CD4-positive, CD25-positive, alpha-beta regulatory T cell (primary cell): ENCODE data around the gene CTTN. TPM values are rescaled to one million over a fixed set of nuclear protein-coding genes. Genes with fewer than 3 reads are reported as not detected.
A peak's percentile ranks its signal among the peaks of the same experiment; 100 is the strongest.

ENCODE experiments used
- ATAC-seq, 2 donors: fragments of 150-1000 bp; cut with Tn5 transposase; one replicate each; pipeline ENCODE4 v1.10.0; 2021; ENCODE audit warnings: low read depth in 2 of 2, moderate number of reproducible peaks in 2 of 2, moderate library complexity in 1 of 2
- DNase-seq, 3 donors: peaks; one replicate each; pipeline versions ENCODE4 v3.0.0 to v3.0.0-alpha.2; 2012 to 2022; ENCODE audit warnings: mixed read lengths in 1 of 3
- H3K27ac ChIP-seq: one replicate; pipeline ENCODE4 v1.7.0; 2013; ENCODE audit warnings: mild to moderate bottlenecking, low read length; ENCODE audit not compliant: insufficient read depth, poor library complexity, severe bottlenecking
- H3K27me3 ChIP-seq: one replicate; pipeline ENCODE4 v1.7.0; 2013; ENCODE audit warnings: low read length; ENCODE audit not compliant: control insufficient read depth, insufficient read depth
- H3K36me3 ChIP-seq: one replicate; pipeline ENCODE4 v1.7.0; 2013; ENCODE audit warnings: mild to moderate bottlenecking, low read length, moderate library complexity; ENCODE audit not compliant: control insufficient read depth, insufficient read depth
- H3K4me1 ChIP-seq: 2 replicates; pipeline ENCODE4 v1.7.0; 2013; ENCODE audit warnings: mild to moderate bottlenecking, low read length; ENCODE audit not compliant: insufficient read depth, control insufficient read depth, poor library complexity, severe bottlenecking
- H3K4me3 ChIP-seq: one replicate; pipeline ENCODE4 v1.7.0; 2013; ENCODE audit warnings: low read depth, mild to moderate bottlenecking, low read length, moderate library complexity
- H3K9me3 ChIP-seq, 2 experiments: 1 replicate in 1 of 2; 2 replicates in 1 of 2; pipeline ENCODE4 v1.7.0; 2013; ENCODE audit warnings: low read length in 2 of 2, mild to moderate bottlenecking in 1 of 2, moderate library complexity in 1 of 2; ENCODE audit not compliant: control insufficient read depth in 2 of 2
- H3K27ac Mint-ChIP-seq, 3 donors: one replicate each; pipeline ENCODE4 v1.8.0; 2020 to 2022; ENCODE audit warnings: mild to moderate bottlenecking in 3 of 3, mixed read lengths in 3 of 3, moderate library complexity in 2 of 3
- H3K27me3 Mint-ChIP-seq: one replicate; pipeline ENCODE4 v1.8.0; 2022; ENCODE audit warnings: mild to moderate bottlenecking, mixed read lengths
- H3K36me3 Mint-ChIP-seq: one replicate; pipeline ENCODE4 v1.8.0; 2020; ENCODE audit warnings: mixed read lengths
- H3K4me1 Mint-ChIP-seq, 4 donors: one replicate each; pipeline ENCODE4 v1.8.0; 2020 to 2022; ENCODE audit warnings: mixed read lengths in 4 of 4, mild to moderate bottlenecking in 1 of 4
- H3K4me3 Mint-ChIP-seq, 4 donors: one replicate each; pipeline ENCODE4 v1.8.0; 2020 to 2022; ENCODE audit warnings: mild to moderate bottlenecking in 4 of 4, mixed read lengths in 4 of 4, moderate library complexity in 3 of 4
- H3K9me3 Mint-ChIP-seq, 7 donors: one replicate each; pipeline ENCODE4 v1.8.0; 2020 to 2022; ENCODE audit warnings: mixed read lengths in 7 of 7, mild to moderate bottlenecking in 3 of 7, moderate library complexity in 2 of 7
- polyA plus RNA-seq, 4 donors: library from polyadenylated mRNA; unstranded; fragments of 300-500 nt; fragmentation: Illumina TruSeq; gene quantifications; one replicate each; pipeline ENCODE4 v1.2.3, GENCODE V29; 2021
- total RNA-seq: library from RNA; stranded (reverse); gene quantifications from one replicate; pipeline ENCODE4 v1.2.3, GENCODE V29; 2022

CTTN gene
- total and polyA plus RNA-seq, 5 donors from 2014 or later = 0.37 to 5.4 TPM; not detected in 3

- H3K4me1 Mint-ChIP-seq = peaks cover 8 to 15% (median 11%) of the 10 kb centered on the region in 4 donors
- H3K27me3 ChIP-seq = peaks cover 7% of the 10 kb centered on the region
These were observed 870 bp upstream of the CTTN start for GRCh38 chr11:70397336-70397982.

GRCh38 chr11:70398834-70399680 lies 728 bp downstream of the CTTN start:
- Histone ChIP-seq H3K27me3 (peaks cover 2% of the 10 kb centered on the region), H3K4me1 (peaks cover 21% of the 10 kb centered on the region), H3K4me3 (no peak overlapping the region), H3K27ac (no peak overlapping the region), H3K36me3 (no peaks in the 10 kb centered on the region), H3K9me3 (no peaks in the 10 kb centered on the region)
- H3K4me3 Mint-ChIP-seq = peak overlapping the region; percentile 27 to 73 (median 62)
- H3K4me1 Mint-ChIP-seq = peaks cover 8 to 15% (median 11%) of the 10 kb centered on the region in 4 donors
- no peaks in the 10 kb centered on the region for H3K36me3 Mint-ChIP-seq
- H3K27ac Mint-ChIP-seq = no peak overlapping the region
- DNase-seq (no peak), ATAC-seq (no peak)
- no peaks in the 10 kb centered on the region for H3K9me3 Mint-ChIP-seq
- H3K27me3 Mint-ChIP-seq = peaks cover 34% of the 10 kb centered on the region

More at GRCh38 chr11:70397336-70397982, 870 bp upstream of the CTTN start:
- H3K27me3 Mint-ChIP-seq = peaks cover 39% of the 10 kb centered on the region
- Histone ChIP-seq H3K27ac (no peak overlapping the region), H3K4me3 (peak overlapping the region; percentile 60), H3K36me3 (no peaks in the 10 kb centered on the region), H3K4me1 (peaks cover 21% of the 10 kb centered on the region), H3K9me3 (no peaks in the 10 kb centered on the region)
- ATAC-seq (no peak), DNase-seq (no peak)
- peak overlapping the region; percentile 85 to 92 (median 90) for H3K4me3 Mint-ChIP-seq
- H3K9me3 Mint-ChIP-seq = no peaks in the 10 kb centered on the region
- H3K27ac Mint-ChIP-seq = peak overlapping the region in 2 of 3 donors; percentile 31 to 81
- H3K36me3 Mint-ChIP-seq = no peaks in the 10 kb centered on the region

GRCh38 chr11:70399681-70400112 lies 1.4 kb downstream of the CTTN start:
- peak overlapping the region; percentile 62 to 83 (median 68) for H3K4me3 Mint-ChIP-seq
- H3K27ac Mint-ChIP-seq = no peak overlapping the region
- ATAC-seq (no peak), DNase-seq (no peak)
- H3K36me3 Mint-ChIP-seq = no peaks in the 10 kb centered on the region
- no peaks in the 10 kb centered on the region for H3K9me3 ChIP-seq
- peaks cover 8 to 15% (median 11%) of the 10 kb centered on the region in 4 donors for H3K4me1 Mint-ChIP-seq
- H3K27me3 Mint-ChIP-seq = peaks cover 31% of the 10 kb centered on the region
- H3K4me1 ChIP-seq = peaks cover 21% of the 10 kb centered on the region
- peaks cover 2% of the 10 kb centered on the region for H3K27me3 ChIP-seq
- no peaks in the 10 kb centered on the region for H3K9me3 Mint-ChIP-seq
- H3K4me3 ChIP-seq = no peak overlapping the region
- no peak overlapping the region for H3K27ac ChIP-seq
- H3K36me3 ChIP-seq = no peaks in the 10 kb centered on the region

GRCh38 chr11:70400643-70401042 lies 2.3 kb downstream of the CTTN start:
- DNase-seq = no peak
- H3K4me1 ChIP-seq = peaks cover 21% of the 10 kb centered on the region
- H3K27me3 Mint-ChIP-seq = peaks cover 32% of the 10 kb centered on the region

GRCh38 chr11:70402016-70402415 lies 3.7 kb downstream of the CTTN start:
- H3K27me3 Mint-ChIP-seq = peaks cover 28% of the 10 kb centered on the region
- H3K27ac ChIP-seq = no peak overlapping the region
- no peaks in the 10 kb centered on the region for H3K36me3 Mint-ChIP-seq
- H3K4me1 ChIP-seq = peaks cover 21% of the 10 kb centered on the region
- peaks cover 2% of the 10 kb centered on the region for H3K27me3 ChIP-seq
- no peaks in the 10 kb centered on the region for H3K36me3 ChIP-seq
- ATAC-seq = no peak
- DNase-seq = no peak
- H3K4me3 Mint-ChIP-seq = peak overlapping the region in 1 of 4 donors; percentile 14
- no peaks in the 10 kb centered on the region for H3K9me3 Mint-ChIP-seq
- peaks cover 8 to 13% (median 10%) of the 10 kb centered on the region in 4 donors for H3K4me1 Mint-ChIP-seq
- no peak overlapping the region for H3K4me3 ChIP-seq
- no peaks in the 10 kb centered on the region for H3K9me3 ChIP-seq
- H3K27ac Mint-ChIP-seq = no peak overlapping the region

More at GRCh38 chr11:70400643-70401042, 2.3 kb downstream of the CTTN start:
- H3K4me1 Mint-ChIP-seq = peaks cover 8 to 15% (median 11%) of the 10 kb centered on the region in 4 donors
- no peaks in the 10 kb centered on the region for H3K36me3 Mint-ChIP-seq
- H3K4me3 Mint-ChIP-seq = peak overlapping the region in 3 of 4 donors; percentile 22 to 75 (median 38)
- ATAC-seq = no peak
- no peaks in the 10 kb centered on the region for H3K9me3 Mint-ChIP-seq
- Histone ChIP-seq H3K27ac (no peak overlapping the region), H3K27me3 (peaks cover 2% of the 10 kb centered on the region), H3K4me3 (no peak overlapping the region), H3K9me3 (no peaks in the 10 kb centered on the region), H3K36me3 (no peaks in the 10 kb centered on the region)
- H3K27ac Mint-ChIP-seq = no peak overlapping the region

GRCh38 chr11:70402685-70403084 lies 4.4 kb downstream of the CTTN start:
- ATAC-seq (no peak), DNase-seq (no peak)
- H3K36me3 ChIP-seq = no peaks in the 10 kb centered on the region
- no peak overlapping the region for H3K4me3 ChIP-seq
- no peak overlapping the region for H3K27ac ChIP-seq
- H3K36me3 Mint-ChIP-seq = no peaks in the 10 kb centered on the region
- H3K27me3 ChIP-seq = no peaks in the 10 kb centered on the region
- H3K4me1 Mint-ChIP-seq = peaks cover 3 to 7% (median 4%) of the 10 kb centered on the region in 4 donors
- no peaks in the 10 kb centered on the region for H3K9me3 ChIP-seq
- peak overlapping the region in 1 of 4 donors; percentile 14 for H3K4me3 Mint-ChIP-seq
- H3K27ac Mint-ChIP-seq = no peak overlapping the region
- peaks cover 21% of the 10 kb centered on the region for H3K27me3 Mint-ChIP-seq
- H3K9me3 Mint-ChIP-seq = no peaks in the 10 kb centered on the region
- H3K4me1 ChIP-seq = peaks cover 15% of the 10 kb centered on the region

GRCh38 chr11:70404244-70404643 lies 5.9 kb downstream of the CTTN start:
- Mint-ChIP-seq H3K9me3 (no peaks in the 10 kb centered on the region), H3K4me1 (peaks cover 0 to 3% (median 0%) of the 10 kb centered on the region in 4 donors), H3K4me3 (no peak overlapping the region), H3K27me3 (peaks cover 15% of the 10 kb centered on the region), H3K36me3 (no peaks in the 10 kb centered on the region), H3K27ac (no peak overlapping the region)
- ATAC-seq (no peak), DNase-seq (no peak)
- Histone ChIP-seq H3K27me3 (no peaks in the 10 kb centered on the region), H3K4me3 (no peak overlapping the region), H3K4me1 (peaks cover under 1% of the 10 kb centered on the region), H3K36me3 (no peaks in the 10 kb centered on the region), H3K9me3 (no peaks in the 10 kb centered on the region), H3K27ac (no peak overlapping the region)
